Liver (tissue), 9 donors: Measurements from ENCODE around the gene PITPNM1. TPM values are rescaled to one million over a fixed set of nuclear protein-coding genes. Genes with fewer than 3 reads are reported as not detected.

Experiments used
- DNase-seq: peaks from one replicate; pipeline ENCODE4 v3.0.0-alpha.2; 2017; ENCODE audit warnings: low spot score
- H3K27ac ChIP-seq, 2 donors: one replicate each; pipeline ENCODE4 v1.7.0; 2013; ENCODE audit warnings: inconsistent platforms in 2 of 2, low read length in 2 of 2, control low read depth in 1 of 2, low read depth in 1 of 2, mild to moderate bottlenecking in 1 of 2
- H3K27me3 ChIP-seq, 4 donors: one replicate each; pipeline versions ENCODE4 v1.6.1 to v1.7.0; 2013; ENCODE audit warnings: low read length in 3 of 4, inconsistent platforms in 1 of 4, mild to moderate bottlenecking in 1 of 4, moderate library complexity in 1 of 4; ENCODE audit not compliant: control insufficient read depth in 4 of 4, insufficient read depth in 4 of 4
- H3K36me3 ChIP-seq, 4 donors: one replicate each; pipeline versions ENCODE4 v1.6.1 to v1.7.0; 2013; ENCODE audit warnings: low read length in 3 of 4, mild to moderate bottlenecking in 3 of 4, low read depth in 1 of 4, moderate library complexity in 1 of 4; ENCODE audit not compliant: control insufficient read depth in 4 of 4, insufficient read depth in 3 of 4
- H3K4me1 ChIP-seq, 4 donors: one replicate each; pipeline versions ENCODE4 v1.6.1 to v1.7.0; 2013; ENCODE audit warnings: low read length in 3 of 4, mild to moderate bottlenecking in 3 of 4, moderate library complexity in 1 of 4; ENCODE audit not compliant: control insufficient read depth in 4 of 4, insufficient read depth in 4 of 4
- H3K4me3 ChIP-seq, 3 donors: one replicate each; pipeline versions ENCODE4 v1.6.1 to v1.7.0; 2013; ENCODE audit warnings: low read length in 3 of 3, control low read depth in 1 of 3, low read depth in 1 of 3, mild to moderate bottlenecking in 1 of 3
- H3K9ac ChIP-seq, 2 donors: one replicate each; pipeline ENCODE4 v1.7.0; 2013; ENCODE audit warnings: low read length in 2 of 2, mild to moderate bottlenecking in 2 of 2, moderate library complexity in 2 of 2, control low read depth in 1 of 2, low read depth in 1 of 2
- H3K9me3 ChIP-seq, 4 donors: one replicate each; pipeline versions ENCODE4 v1.6.1 to v1.7.0; 2013; ENCODE audit warnings: low read length in 3 of 4; ENCODE audit not compliant: control insufficient read depth in 4 of 4
- CTCF ChIP-seq: fragments of 150-350 bp; IDR thresholded peaks from 2 replicates; pipeline ENCODE4 v1.5.1; 2017; ENCODE audit warnings: improper control_type of control experiment, low read depth, low read length; ENCODE audit not compliant: missing input control
- EGR1 ChIP-seq, 2 donors: IDR thresholded peaks; 2 replicates each; pipeline ENCODE4 v1.6.1; 2016 to 2018; ENCODE audit warnings: antibody characterized with exemption in 2 of 2, low read depth in 2 of 2
- FOXA1 ChIP-seq: IDR thresholded peaks from 2 replicates; pipeline ENCODE4 v1.6.1; 2016; ENCODE audit warnings: antibody characterized with exemption
- FOXA2 ChIP-seq: IDR thresholded peaks from 2 replicates; pipeline ENCODE4 v1.6.1; 2016; ENCODE audit warnings: antibody characterized with exemption
- GABPA ChIP-seq, 2 donors: IDR thresholded peaks in 1 of 2; conservative IDR thresholded peaks in 1 of 2; 2 replicates each; pipeline ENCODE4 v1.6.1; 2016; ENCODE audit warnings: antibody characterized with exemption in 2 of 2, mild to moderate bottlenecking in 1 of 2, moderate library complexity in 1 of 2
- HNF4A ChIP-seq, 2 donors: conservative IDR thresholded peaks; 2 replicates each; pipeline ENCODE4 v1.6.1; 2016; ENCODE audit warnings: antibody characterized with exemption in 2 of 2, mild to moderate bottlenecking in 2 of 2
- HNF4G ChIP-seq: IDR thresholded peaks from 2 replicates; pipeline ENCODE4 v1.6.1; 2016; ENCODE audit warnings: antibody characterized with exemption
- JUND ChIP-seq, 2 donors: IDR thresholded peaks; 2 replicates each; pipeline ENCODE4 v1.6.1; 2016; ENCODE audit warnings: antibody characterized with exemption in 2 of 2
- MAX ChIP-seq: IDR thresholded peaks from 2 replicates; pipeline ENCODE4 v1.6.1; 2016; ENCODE audit warnings: antibody characterized with exemption
- NR2F2 ChIP-seq: IDR thresholded peaks from 2 replicates; pipeline ENCODE4 v1.6.1; 2016; ENCODE audit warnings: antibody characterized with exemption
- RAD21 ChIP-seq, 2 donors: IDR thresholded peaks; 2 replicates each; pipeline ENCODE4 v1.6.1; 2016; ENCODE audit warnings: antibody characterized with exemption in 2 of 2, mild to moderate bottlenecking in 2 of 2
- REST ChIP-seq: IDR thresholded peaks from 2 replicates; pipeline ENCODE4 v1.6.1; 2016; ENCODE audit warnings: antibody characterized with exemption, mild to moderate bottlenecking
- RXRA ChIP-seq, 2 donors: IDR thresholded peaks; 2 replicates each; pipeline ENCODE4 v1.6.1; 2017 to 2018; ENCODE audit warnings: antibody characterized with exemption in 2 of 2, mild to moderate bottlenecking in 1 of 2
- SP1 ChIP-seq: IDR thresholded peaks from 2 replicates; pipeline ENCODE4 v1.6.1; 2018; ENCODE audit warnings: antibody characterized with exemption, mild to moderate bottlenecking
- TAF1 ChIP-seq: conservative IDR thresholded peaks from 2 replicates; pipeline ENCODE4 v1.6.1; 2016; ENCODE audit warnings: antibody characterized with exemption, mild to moderate bottlenecking
- YY1 ChIP-seq: IDR thresholded peaks from 2 replicates; pipeline ENCODE4 v1.6.1; 2016; ENCODE audit warnings: antibody characterized with exemption, mild to moderate bottlenecking
- ZBTB33 ChIP-seq: IDR thresholded peaks from 2 replicates; pipeline ENCODE4 v1.6.1; 2016; ENCODE audit warnings: antibody characterized with exemption
- WGBS: extraction: QIAGEN DNeasy Blood & Tissue Kit; methylation state at CpG from one replicate; pipeline ENCODE4 v1.1.7; 2013; 5-methylcytosine and 5-hydroxymethylcytosine counted together
- polyA plus RNA-seq, 2 donors: library from polyadenylated mRNA; stranded (reverse) in 1 of 2; unstranded in 1 of 2; fragments of 200-250 nt in 1 of 2; fragments of >200 nt in 1 of 2; fragmentation: Nextera tagmentation in 1 of 2; extraction: Ambion mirVana in 1 of 2; gene quantifications; one replicate each; pipeline versions ENCODE4 v1.2.1 to v1.2.3, GENCODE V29; 2013 to 2015
- total RNA-seq, 2 donors: library from RNA; depleted of rRNA; stranded (reverse); fragments of >200 nt; gene quantifications; one replicate each; pipeline ENCODE4 v1.2.3, GENCODE V29; 2014
- donor health status: healthy.
- donor health status: healthy.
- donor health status: healthy.
- donor health status: healthy.
- donor health status: healthy.

Gene PITPNM1
- total and polyA plus RNA-seq, 4 donors = 1.3 to 9.3 (median 5.1) TPM

- TF ChIP-seq ZBTB33 = no peak
- TF ChIP-seq TAF1 = no peak
- no peak for TF ChIP-seq RXRA (IDR thresholded peaks at IDR 0.05)
- TF ChIP-seq GABPA (IDR thresholded peaks at IDR 0.05 in 1 of 2, conservative IDR thresholded peaks at IDR 0.05 in 1 of 2) = no peak
- no peak for TF ChIP-seq NR2F2
These were observed 46.9 kb downstream of the PITPNM1 start (continued) for GRCh38 chr11:67458266-67458665.

- Histone ChIP-seq H3K9ac (no peak overlapping the region), H3K4me3 (no peak overlapping the region), H3K4me1 (no peaks in the 10 kb centered on the region), H3K27me3 (no peaks in the 10 kb centered on the region), H3K36me3 (no peaks in the 10 kb centered on the region), H3K9me3 (no peaks in the 10 kb centered on the region), H3K27ac (no peak overlapping the region)
- 93% methylated on average over 12 of the region's 12 CpGs for WGBS
- TF ChIP-seq MAX (no peak), JUND (IDR thresholded peaks at IDR 0.05) (no peak), CTCF (no peak), HNF4A (conservative IDR thresholded peaks at IDR 0.05) (no peak), NR2F2 (no peak), FOXA1 (no peak), HNF4G (no peak), RXRA (IDR thresholded peaks at IDR 0.05) (no peak), ZBTB33 (no peak), TAF1 (no peak), SP1 (no peak), REST (no peak), YY1 (no peak), EGR1 (IDR thresholded peaks at IDR 0.05; ENCODE audit: low read depth in 2 of 2) (no peak), RAD21 (IDR thresholded peaks at IDR 0.05) (no peak), FOXA2 (no peak)
- no peak for DNase-seq
These were observed 47.7 kb downstream of the PITPNM1 start for GRCh38 chr11:67457453-67457852.
